GM19324 (cell line): ENCODE results near the gene CTBP2.

Experiments used
- ATAC-seq: cut with Tn5 transposase; IDR thresholded peaks from one replicate; pipeline ENCODE4 v1.9.1; 2021; ENCODE audit warnings: mild to moderate bottlenecking, moderate library complexity; ENCODE audit not compliant: unreplicated experiment, low FRiP score

The CTBP2 gene

DNA sequence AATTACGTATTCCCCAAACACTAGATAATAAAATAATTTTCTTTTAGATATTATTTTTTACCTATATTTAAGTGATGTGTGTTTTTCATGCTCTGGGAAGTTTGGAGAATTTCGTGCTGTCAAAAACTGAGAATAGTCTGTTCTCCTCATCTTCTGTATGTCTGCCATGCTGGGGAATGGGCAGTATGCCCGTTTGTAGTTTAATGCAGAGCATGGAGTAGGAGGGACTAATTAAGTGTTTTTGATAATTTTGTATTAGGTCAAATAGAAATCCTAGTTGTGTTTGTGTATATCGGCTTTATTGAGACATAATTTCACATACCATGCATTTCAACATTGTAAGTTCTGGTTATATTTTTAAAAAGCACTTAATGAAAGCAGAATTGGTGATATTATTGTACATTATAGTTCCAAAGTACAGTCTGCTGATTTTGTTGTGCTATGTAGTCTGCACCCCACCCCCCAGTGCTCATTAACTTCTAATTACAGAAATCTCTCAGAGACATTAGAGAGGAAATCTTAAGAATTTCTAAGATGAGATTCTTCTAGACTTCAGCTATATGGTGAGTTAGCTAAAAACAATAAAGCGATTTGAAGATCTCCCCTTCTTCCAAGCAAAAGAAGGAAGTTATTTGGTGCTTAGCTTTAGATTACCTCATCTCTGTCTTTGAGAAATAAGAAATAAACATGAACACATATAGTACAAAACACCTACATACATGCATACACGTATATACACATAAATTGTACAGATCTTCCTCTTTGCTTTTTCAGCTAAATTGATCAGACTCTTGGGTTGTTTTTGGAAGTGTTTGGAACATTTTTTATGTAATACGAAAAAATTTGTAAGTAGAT, 196.3 kb downstream of the CTBP2 start:
- no peak for ATAC-seq

DNA sequence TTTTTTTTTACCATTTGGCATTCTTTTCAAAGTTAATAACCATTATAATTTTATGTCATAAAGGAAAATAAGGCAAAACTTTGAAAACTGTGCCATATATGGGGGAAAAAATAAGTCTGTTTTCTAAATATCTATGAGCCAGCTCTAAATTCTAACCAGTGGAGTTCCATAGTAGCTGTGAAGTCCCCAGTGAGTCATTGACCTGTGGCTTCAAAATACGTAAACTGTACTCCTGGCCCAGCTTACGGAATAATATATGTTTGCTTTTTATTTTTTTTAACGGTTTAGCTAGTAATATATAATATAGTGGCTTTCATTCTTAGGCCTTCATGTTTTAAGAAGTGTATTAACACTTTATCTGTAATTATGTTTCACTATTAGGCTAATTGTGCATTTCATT, 197.9 kb downstream of the CTBP2 start:
- no peak for ATAC-seq

DNA sequence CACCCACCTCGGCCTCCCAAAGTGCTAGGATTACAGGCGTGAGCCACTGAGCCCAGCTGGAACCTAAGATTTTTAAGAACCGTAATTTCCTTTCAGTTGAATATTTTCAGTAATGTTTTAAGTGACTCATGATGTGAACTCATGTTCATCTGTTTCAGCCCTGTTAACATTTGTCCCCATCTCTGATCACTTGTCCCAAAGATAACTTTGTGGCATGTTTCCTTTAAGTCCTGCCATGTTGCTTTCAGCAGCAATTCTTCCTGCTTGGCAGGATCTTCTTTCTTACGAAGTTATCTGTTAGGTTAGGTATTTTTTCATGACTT, 199.2 kb downstream of the CTBP2 start:
- ATAC-seq, result no peak

DNA sequence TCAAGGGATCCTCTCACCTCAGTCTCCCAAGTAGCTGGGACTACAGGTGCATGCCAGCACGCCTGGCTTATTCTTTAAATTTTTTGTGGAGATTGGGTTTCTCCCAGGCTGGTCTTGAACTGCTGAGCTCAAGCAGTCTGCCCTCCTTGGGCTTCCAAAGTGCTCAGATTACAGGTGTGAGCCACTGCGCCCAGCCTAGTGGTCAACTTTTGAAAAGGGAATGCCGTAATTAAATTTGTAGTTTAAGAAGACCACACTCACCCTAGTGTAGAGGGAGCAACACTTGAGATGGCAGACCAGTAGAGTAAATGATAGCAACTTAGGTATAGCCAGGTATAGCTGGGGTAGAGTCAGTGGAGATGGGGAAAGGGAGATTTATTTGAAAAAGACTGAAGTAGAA, 200.8 kb downstream of the CTBP2 start:
- no peak for ATAC-seq

DNA sequence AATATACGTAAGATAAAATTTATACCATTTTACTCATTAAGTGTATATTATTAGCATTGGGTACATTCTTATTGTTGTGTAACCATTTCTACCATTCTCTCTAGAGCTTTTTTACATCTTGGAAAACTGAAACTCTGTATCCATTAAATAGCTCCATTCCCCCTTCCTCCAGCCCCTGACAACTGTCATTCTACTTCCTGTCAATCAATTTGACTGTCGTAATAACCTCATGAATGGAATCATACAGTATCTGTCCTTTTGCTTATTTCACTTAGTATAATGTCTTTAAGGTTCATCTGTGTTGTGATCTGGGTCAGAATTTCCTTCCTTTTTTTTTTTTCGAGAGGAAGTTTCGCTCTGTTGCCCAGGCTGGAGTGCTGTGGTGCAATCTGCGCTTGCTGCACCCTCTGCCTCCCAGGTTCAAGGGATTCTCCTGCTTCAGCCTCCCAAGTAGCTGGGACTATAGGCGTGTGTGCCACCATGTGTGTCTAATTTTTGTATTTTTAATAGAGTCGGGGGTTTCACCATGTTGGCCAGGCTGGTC, 202.9 kb downstream of the CTBP2 start:
- no peak for ATAC-seq

DNA sequence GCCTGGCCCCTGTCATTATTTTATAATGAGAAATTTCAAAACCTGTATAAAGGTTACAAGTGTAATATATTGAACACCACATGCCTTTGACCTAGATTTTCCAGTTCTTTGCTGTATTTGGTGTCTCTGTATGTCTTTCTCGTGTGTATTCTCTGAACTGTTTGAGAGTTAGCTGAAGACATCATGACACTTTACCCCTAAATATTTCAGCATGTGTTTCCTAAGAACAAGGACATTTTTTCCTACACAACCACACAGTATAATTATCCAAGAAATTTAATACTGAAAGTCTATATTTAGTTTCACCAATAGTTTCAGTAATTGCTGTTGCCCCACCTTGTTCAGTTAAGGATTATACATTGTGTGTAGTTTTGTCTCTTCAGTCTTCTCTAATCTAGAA, 203.6 kb downstream of the CTBP2 start:
- ATAC-seq, result no peak

DNA sequence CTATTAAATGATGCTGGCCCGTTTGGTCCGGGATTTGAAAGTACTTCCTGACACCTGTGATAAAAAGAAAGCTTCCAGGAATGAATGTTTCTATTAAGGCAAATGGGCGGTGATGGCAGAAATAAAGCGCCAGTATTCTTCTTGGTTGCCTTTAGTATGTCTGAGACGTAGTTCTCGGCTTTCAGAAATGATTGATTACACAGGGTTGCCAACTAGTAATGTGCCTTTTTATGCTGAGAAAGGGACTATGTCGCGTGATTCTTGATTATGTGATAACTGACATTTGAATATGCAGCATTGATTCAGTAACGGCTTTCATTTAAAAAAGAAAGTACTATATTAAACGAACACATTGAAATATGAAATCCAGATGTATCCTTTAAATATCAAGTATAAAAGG, 204.5 kb downstream of the CTBP2 start:
- ATAC-seq, result no peak

DNA sequence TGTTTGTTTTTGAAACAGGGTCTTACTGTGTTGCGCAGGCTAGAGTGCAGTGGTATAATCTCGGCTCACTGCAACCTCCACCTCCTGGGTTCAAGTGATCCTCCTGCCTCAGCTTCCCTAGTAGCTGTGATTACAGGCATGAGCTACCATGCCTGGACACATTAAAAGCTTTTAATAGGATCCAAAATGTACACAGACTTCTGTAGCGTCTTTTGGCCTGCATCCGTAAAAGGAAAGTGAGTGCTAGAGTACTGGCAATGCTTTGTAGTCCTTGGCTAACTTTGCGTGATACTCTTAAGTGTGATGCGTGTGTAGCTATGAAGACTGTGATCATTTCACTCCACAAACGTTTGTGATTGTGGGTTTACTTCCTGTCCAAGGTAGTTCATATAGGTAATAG, 205.1 kb downstream of the CTBP2 start:
- no peak for ATAC-seq

DNA sequence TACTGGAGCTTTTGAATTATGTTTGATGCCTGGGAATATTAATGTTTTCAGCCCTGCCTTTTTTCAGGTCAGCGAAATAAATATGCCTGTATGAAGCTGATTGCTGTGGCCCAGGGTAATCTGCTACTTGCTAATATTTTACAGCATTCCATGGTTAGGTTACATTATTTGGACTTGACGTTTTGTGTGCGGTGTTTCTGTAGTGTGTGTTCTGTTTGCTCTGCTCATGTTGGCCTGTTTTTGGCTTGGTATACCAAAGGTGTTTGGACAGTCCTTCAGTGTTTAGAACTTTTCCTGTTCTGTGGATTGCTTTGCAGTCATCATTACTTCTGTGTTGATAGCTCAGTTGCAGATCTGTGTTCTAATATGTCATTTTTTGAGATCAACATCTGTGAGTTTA, 206.9 kb downstream of the CTBP2 start:
- no peak for ATAC-seq

DNA sequence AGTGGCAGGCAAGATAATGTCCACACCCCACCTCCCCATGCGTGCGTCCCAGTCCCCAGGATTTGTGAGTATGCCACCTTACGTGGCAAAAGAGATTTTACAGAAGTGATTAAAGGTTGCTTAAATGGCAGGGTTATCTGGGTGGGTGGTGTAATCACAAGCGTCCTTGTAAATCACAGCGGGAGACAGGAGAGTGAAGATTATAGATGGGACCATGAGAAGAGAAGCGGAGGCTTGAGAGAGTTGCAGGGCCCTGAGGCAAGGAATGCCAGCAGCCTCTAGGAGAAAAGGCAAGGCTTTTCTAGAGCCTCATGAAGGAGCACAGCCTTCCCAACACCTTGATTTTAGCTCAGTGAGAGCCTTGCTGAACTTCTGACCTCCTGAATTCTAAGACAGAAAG, 208.2 kb downstream of the CTBP2 start:
- ATAC-seq, result no peak

DNA sequence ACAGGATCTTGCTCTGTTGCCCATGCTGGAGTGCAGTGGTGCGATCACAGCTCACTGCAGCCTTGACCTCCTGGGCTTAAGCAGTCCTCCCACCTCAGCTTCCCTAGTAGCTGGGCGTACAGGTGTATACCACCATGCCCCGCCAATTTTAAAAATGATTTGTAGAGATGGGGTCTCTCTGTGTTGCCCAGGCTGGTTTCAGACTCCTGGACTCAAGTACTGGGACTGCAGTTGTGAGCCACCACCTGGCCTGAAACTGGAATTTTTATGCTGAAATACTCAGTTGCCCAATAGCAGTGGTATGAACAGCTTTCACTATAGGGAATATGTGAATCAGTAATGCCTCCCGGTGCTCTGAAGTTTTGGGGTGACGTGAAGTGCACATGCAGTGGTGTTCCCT, 210.8 kb downstream of the CTBP2 start:
- ATAC-seq, result no peak

DNA sequence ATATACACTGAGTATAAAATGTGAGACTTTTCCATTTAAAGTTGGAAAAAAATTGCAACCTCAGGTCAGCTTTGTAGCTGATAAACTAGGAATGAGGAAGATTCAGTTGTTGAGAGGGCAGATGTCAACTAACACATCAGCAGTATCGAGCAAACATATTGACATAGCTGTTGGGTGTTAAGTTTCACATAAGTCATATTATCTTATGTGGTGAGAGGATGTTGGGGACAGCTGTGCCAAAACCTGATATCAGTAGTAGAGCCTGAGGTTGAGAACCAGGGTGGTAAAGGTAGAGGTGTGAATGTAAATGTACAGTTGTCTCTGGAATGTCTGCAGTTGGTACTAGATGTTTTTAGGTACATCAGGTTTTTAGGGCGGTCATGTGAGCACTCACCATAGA, 213.4 kb downstream of the CTBP2 start:
- no peak for ATAC-seq

DNA sequence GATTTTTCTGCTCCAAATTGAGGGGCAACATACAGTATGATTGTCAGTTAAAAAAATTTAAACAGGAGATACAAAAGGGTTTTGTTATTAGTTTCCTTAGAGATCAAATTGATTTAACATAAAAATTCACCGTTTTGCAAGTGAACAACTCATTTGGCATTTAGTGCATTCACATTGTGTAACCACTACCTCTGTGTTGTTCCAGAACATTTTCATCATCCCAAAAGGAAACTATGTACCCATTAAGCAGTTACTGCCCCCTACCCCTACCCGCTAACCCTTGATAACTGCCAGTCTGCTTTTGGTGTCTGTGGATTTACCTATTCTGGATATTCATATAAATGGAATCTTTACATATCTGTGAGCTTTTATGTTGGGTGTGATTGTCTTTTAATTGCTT, 215.4 kb downstream of the CTBP2 start:
- ATAC-seq, result no peak

DNA sequence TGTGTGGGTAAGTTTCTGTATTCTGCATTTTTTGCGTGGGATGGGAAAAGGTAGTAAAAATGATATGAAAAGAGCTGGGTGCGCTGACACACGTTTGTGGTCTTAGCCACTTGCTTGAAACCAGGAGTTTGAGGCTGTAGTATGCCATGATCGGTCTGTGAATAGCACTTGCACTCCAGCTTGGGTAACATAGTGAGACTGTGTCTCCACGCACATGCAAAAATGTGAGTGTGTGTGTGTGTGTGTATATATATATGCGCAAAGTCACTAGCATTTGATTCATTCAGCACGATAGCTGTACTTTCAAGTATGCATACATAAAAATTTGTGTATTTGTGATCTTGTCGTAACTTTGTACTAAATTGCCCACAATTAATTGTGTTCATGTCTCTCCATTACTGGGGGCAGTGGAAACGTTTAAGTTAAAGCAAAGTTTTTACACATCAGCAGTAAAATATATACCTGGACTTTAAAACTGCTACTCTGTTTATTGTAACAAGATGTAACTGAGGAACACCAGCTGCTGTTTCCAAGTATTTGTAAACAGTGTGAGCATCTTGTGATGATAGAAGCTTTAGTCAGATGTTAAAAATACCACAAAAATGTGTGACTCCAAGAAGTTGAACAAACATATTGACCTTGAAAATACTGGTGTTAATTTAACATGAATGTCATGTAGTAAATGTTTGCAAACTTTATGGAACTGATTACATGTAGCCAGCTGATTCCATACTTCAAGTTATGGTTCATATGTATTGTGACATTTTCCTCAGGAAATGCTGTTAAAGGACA, 216.9 kb downstream of the CTBP2 start:
- ATAC-seq, result no peak

DNA sequence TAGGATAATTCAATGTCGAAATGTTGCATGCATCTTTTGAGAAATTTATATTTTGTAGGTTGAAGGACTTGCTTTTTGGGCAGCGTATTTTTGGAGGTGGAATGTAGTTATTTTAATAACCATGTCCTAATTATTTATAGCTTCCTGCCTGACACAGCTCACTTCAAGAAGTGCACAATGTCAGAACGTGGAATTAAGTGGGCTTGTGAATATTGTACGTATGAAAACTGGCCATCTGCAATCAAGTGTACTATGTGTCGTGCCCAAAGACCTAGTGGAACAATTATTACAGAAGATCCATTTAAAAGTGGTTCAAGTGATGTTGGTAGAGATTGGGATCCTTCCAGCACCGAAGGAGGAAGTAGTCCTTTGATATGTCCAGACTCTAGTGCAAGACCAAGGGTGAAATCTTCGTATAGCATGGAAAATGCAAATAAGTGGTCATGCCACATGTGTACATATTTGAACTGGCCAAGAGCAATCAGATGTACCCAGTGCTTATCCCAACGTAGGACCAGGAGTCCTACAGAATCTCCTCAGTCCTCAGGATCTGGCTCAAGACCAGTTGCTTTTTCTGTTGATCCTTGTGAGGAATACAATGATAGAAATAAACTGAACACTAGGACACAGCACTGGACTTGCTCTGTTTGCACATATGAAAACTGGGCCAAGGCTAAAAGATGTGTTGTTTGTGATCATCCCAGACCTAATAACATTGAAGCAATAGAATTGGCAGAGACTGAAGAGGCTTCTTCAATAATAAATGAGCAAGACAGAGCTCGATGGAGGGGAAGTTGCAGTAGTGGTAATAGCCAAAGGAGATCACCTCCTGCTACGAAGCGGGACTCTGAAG, 217.8 kb downstream of the CTBP2 start:
- no peak for ATAC-seq

DNA sequence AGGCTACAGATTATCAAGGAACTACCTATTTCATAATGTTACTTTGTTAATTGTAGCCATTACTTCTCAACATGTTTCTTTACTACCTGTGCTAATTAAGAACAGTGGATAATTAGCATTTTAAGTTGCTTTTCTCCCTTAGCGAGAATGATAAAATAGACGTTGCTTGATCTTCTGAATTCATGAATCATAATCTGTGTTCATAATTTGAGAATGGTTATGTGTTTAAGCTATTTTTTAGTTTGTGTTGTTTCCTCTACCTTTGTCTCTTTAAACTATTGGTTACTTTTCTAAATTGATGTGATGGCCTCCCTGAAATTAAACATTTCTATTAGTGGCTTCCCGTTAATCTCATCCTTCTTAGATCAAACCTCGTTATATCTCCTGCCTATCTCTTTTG, 218.5 kb downstream of the CTBP2 start, which contains the start of gene ZRANB1:
Gene ZRANB1 (plus strand): TSS at position 301 of the 400 bp plus-strand sequence. CDS start 371 bp downstream, outside the sequence.
- ATAC-seq, result no peak

DNA sequence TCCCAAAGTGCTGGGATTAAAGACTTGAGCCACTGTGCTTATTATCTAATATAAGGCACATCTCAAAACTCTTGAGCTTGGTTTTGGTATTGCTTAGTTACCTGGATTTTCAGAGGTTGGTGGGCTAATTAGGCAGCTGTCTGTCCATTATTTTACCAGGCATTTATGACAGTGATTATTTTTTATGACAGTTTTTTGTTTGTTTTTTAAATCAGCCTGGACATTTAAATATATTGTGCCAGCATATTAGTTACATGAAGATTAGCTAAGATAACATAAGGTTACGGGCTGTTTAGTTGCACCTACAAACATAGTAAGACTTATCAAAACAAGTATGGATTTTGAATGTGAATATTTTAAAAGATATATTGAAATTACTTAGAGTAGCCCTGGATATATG, 221.1 kb downstream of the CTBP2 start:
- ATAC-seq, result no peak

DNA sequence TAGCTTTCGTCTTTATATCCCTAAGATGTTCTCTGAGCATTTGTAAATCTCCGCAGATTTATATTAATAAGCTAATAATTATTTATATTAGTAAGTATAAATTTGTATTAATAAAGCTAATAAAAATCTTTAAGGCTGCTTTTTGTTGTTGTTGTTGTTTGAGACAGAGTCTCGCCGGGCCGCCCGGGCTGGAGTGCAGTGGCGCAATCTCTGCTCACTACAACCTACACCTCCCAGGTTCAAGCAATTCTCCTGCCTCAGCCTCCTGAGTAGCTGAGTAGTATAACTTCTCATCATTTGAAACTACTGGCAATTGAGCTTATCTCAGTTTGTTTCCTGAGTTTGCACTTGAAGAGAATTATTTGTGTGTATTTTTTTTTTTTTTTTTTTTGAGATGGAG, 223.6 kb downstream of the CTBP2 start:
- ATAC-seq, result no peak

DNA sequence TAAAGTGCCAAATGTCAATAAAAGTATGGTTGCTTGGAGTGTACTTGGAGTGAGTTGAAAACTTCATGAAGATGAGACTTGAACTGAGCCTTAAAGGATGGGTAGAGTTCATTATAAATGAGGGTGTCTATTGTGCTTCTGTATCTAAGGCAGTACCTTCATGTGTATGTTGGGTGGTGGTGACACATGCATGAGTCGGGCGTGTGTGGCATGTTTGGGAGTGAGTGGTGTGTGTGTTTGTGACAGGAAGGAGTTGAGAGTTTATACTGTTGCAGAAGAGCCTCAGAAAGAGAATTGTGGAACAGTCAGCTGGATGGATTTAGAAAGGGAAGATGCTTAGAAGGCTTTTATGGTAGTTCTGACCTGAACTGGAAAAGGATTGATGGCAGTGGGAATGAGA, 224.4 kb downstream of the CTBP2 start:
- no peak for ATAC-seq
